Panc1 (cell line): ENCODE data around the gene GPR158.

ENCODE experiments used
- CTCF ChIP-seq: fragments of 450-650 bp; IDR thresholded peaks from 2 replicates; pipeline ENCODE4 v1.5.1; 2017; ENCODE audit warnings: mild to moderate bottlenecking
- POLR2AphosphoS5 ChIP-seq: IDR thresholded peaks from 2 replicates; pipeline ENCODE4 v1.6.1; 2012; ENCODE audit warnings: mild to moderate bottlenecking, low read depth, low read length, moderate library complexity
- REST ChIP-seq, 2 experiments: IDR thresholded peaks; 2 replicates each; pipeline ENCODE4 v1.6.1; 2011 to 2012; ENCODE audit warnings: low read depth in 2 of 2, control low read depth in 1 of 2, low read length in 1 of 2, mild to moderate bottlenecking in 1 of 2, moderate library complexity in 1 of 2; ENCODE audit not compliant: insufficient read depth in 1 of 2
- SIN3A ChIP-seq: IDR thresholded peaks from 2 replicates; pipeline ENCODE4 v1.6.1; 2012; ENCODE audit warnings: low read depth, mild to moderate bottlenecking, low read length, moderate library complexity, borderline replicate concordance; ENCODE audit not compliant: insufficient read depth
- TCF7L2 ChIP-seq: IDR thresholded peaks from 2 replicates; pipeline ENCODE4 v1.6.1; 2011; ENCODE audit warnings: mild to moderate bottlenecking, low read depth, low read length, inconsistent platforms

GRCh38 chr10:25492680-25493079, 317.9 kb downstream of the GPR158 start:
- TF ChIP-seq SIN3A: no peak
- TF ChIP-seq CTCF: no peak
- TF ChIP-seq POLR2AphosphoS5: no peak
- TF ChIP-seq TCF7L2: no peak
- TF ChIP-seq REST (IDR thresholded peaks at IDR 0.05; ENCODE audit: insufficient read depth in 1 of 2, low read depth in 2 of 2, low read length in 1 of 2): no peak
